Muscle of leg (tissue), 11 donors: Measurements from ENCODE around the gene RNLS. TPM values are rescaled to one million over a fixed set of nuclear protein-coding genes. Genes with fewer than 3 reads are reported as not detected.

Source experiments
- DNase-seq: peaks from one replicate; pipeline ENCODE4 v3.0.0; 2013
- H3K27ac ChIP-seq: one replicate; pipeline ENCODE4 v1.5.1; 2013; ENCODE audit warnings: mild to moderate bottlenecking, low read length, control low read depth
- H3K27me3 ChIP-seq: one replicate; pipeline ENCODE4 v1.6.1; 2013; ENCODE audit warnings: low read length; ENCODE audit not compliant: control insufficient read depth, insufficient read depth
- H3K36me3 ChIP-seq: one replicate; pipeline ENCODE4 v1.6.1; 2013; ENCODE audit warnings: low read length; ENCODE audit not compliant: control insufficient read depth, insufficient read depth
- H3K4me1 ChIP-seq: one replicate; pipeline ENCODE4 v1.6.1; 2013; ENCODE audit warnings: low read length; ENCODE audit not compliant: control insufficient read depth, insufficient read depth
- H3K4me3 ChIP-seq: one replicate; pipeline ENCODE4 v1.5.1; 2013; ENCODE audit warnings: low read length, control low read depth
- H3K9me3 ChIP-seq: replicated peaks from 2 replicates; pipeline ENCODE4 v1.6.1; 2013; ENCODE audit warnings: low read depth, low read length; ENCODE audit not compliant: control insufficient read depth
- WGBS: methylation state at CpG from one replicate; pipeline ENCODE4 v1.1.5; 2013; ENCODE audit warnings: missing lambda C conversion rate; ENCODE audit not compliant: insufficient coverage; 5-methylcytosine and 5-hydroxymethylcytosine counted together
- polyA plus RNA-seq, 8 donors: library from polyadenylated mRNA; unstranded; fragments of 120-200 nt; gene quantifications; one replicate each; pipeline versions ENCODE4 v1.2.1 to v1.2.3, GENCODE V29; 2013; ENCODE audit warnings: inconsistent platforms in 1 of 8, low replicate concordance in 1 of 8; ENCODE audit not compliant: insufficient read length in 8 of 8, insufficient read depth in 1 of 8
- total RNA-seq: library from RNA; stranded (reverse); fragments of 120-200 nt; gene quantifications from one replicate; pipeline ENCODE4 v1.2.4, GENCODE V29; 2013

The RNLS gene
- total and polyA plus RNA-seq, 9 donors: 2.0 to 4.5 (median 3.5) TPM

GRCh38 chr10:88537322-88537721 lies 45.8 kb downstream of the RNLS start:
- no peak overlapping the region for H3K27ac ChIP-seq

GRCh38 chr10:88536437-88536836 lies 46.7 kb downstream of the RNLS start:
- H3K36me3 ChIP-seq: no peaks in the 10 kb centered on the region
- H3K27me3 ChIP-seq: no peaks in the 10 kb centered on the region
- H3K4me1 ChIP-seq: no peaks in the 10 kb centered on the region
- no peaks in the 10 kb centered on the region for H3K9me3 ChIP-seq
- H3K27ac ChIP-seq: no peak overlapping the region
- whole genome bisulfite sequencing: 86% methylated on average over 4 of the region's 4 CpGs
- DNase-seq: no peak
- H3K4me3 ChIP-seq: no peak overlapping the region

More at GRCh38 chr10:88537322-88537721, 45.8 kb downstream of the RNLS start:
- Histone ChIP-seq H3K9me3 (no peaks in the 10 kb centered on the region), H3K4me3 (no peak overlapping the region), H3K36me3 (no peaks in the 10 kb centered on the region), H3K4me1 (no peaks in the 10 kb centered on the region), H3K27me3 (no peaks in the 10 kb centered on the region)
- no CpG with 5 or more reads among the region's 2 CpGs for WGBS
- DNase-seq: no peak

DNA sequence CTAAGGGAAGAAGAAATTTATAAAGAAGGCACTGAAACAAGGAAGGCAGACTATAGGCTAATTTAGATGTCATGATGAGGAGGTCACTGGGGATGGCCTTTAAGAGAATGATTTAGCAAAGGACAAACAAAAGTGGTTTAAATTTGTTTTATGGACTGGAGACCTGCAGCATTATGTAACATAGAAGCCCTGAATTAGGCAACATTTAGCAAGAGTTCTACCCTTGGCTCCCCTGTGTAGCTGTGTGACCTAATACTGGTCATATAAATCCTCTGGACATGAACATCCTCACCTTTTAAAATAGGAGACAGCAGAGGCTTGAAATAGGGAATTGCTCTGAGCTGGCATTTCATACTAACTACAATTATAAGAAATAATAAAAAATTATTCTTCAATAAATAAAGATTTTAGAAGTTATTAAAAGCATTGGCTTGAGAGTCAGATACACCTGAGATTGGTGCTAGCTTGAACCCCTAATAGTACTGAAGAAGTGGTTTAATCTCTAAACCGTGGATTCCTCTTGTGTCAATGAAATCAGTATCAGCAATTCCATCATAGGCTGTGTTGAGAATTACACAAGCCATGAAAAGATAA lies 48.9 kb downstream of the RNLS start:
- Histone ChIP-seq H3K27me3 (no peaks in the 10 kb centered on the region), H3K9me3 (no peaks in the 10 kb centered on the region), H3K27ac (no peak overlapping the region), H3K4me3 (no peak overlapping the region), H3K4me1 (no peaks in the 10 kb centered on the region), H3K36me3 (no peaks in the 10 kb centered on the region)
- no peak for DNase-seq
- WGBS: no CpG with 5 or more reads among the region's 1 CpG

DNA sequence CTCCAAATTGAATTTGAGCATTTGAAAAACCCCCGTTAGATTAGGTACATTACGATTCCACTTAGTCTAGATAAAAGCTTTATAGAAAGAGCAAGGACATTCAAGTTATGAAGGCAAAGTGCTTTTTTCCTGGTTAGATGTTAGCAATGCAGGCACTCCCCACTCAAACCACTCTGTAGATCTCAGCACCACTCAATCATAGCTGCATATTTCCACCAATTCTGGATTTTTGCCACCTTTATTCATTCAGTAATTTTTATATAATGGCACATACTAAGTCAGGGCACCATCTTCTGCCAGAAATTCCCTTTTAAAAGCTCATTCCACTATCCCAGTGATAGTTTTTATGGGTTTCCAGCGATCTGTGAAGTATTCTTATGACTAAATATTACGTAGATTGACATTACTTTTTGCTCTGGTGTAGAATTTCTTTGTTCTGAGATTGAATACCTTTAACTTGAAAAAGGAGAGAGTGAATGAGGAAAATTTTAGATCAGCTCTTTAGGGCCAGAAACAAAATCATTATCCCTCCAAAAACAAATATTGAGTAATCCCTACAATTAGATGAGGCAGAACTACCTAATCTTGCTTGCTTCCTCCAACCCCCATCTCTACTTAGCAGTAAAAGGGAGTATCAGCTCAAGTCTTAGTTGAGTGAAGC lies 51.6 kb downstream of the RNLS start:
- Histone ChIP-seq H3K27me3 (no peaks in the 10 kb centered on the region), H3K27ac (no peak overlapping the region), H3K4me3 (no peak overlapping the region), H3K9me3 (no peaks in the 10 kb centered on the region), H3K4me1 (no peaks in the 10 kb centered on the region), H3K36me3 (no peaks in the 10 kb centered on the region)
- no CpG with 5 or more reads among the region's 4 CpGs for WGBS
- no peak for DNase-seq

GRCh38 chr10:88530629-88531391 lies 52.3 kb downstream of the RNLS start:
- Histone ChIP-seq H3K27ac (no peak overlapping the region), H3K4me1 (no peaks in the 10 kb centered on the region)
- no CpG with 5 or more reads among the region's 3 CpGs for WGBS

DNA sequence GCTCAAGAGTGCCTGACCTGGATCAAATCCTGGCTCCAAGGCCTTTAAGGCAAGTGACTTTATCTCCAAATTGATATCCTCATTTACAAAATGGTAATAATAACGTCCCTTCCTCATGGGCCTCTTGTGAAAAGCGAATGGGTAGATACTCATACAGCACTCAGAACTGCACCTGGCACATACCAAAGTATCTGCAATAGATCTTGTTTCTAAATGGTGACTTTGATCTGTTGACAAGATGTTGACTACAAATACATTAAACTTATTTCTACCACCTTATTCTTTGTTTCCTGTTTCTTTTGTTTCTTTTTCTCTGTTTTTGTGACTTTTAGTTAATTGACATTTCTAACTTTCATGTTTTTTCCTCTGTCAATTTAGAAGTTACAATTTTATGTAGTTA lies 53.0 kb downstream of the RNLS start:
- WGBS: no CpG with 5 or more reads among the region's 2 CpGs
- DNase-seq: no peak
- no peaks in the 10 kb centered on the region for H3K27me3 ChIP-seq
- no peaks in the 10 kb centered on the region for H3K36me3 ChIP-seq
- H3K27ac ChIP-seq: no peak overlapping the region
- no peaks in the 10 kb centered on the region for H3K4me1 ChIP-seq
- H3K9me3 ChIP-seq: no peaks in the 10 kb centered on the region
- no peak overlapping the region for H3K4me3 ChIP-seq

More at GRCh38 chr10:88530629-88531391, 52.3 kb downstream of the RNLS start:
- Histone ChIP-seq H3K4me3 (no peak overlapping the region), H3K36me3 (no peaks in the 10 kb centered on the region), H3K27me3 (no peaks in the 10 kb centered on the region), H3K9me3 (no peaks in the 10 kb centered on the region)
- DNase-seq: no peak

DNA sequence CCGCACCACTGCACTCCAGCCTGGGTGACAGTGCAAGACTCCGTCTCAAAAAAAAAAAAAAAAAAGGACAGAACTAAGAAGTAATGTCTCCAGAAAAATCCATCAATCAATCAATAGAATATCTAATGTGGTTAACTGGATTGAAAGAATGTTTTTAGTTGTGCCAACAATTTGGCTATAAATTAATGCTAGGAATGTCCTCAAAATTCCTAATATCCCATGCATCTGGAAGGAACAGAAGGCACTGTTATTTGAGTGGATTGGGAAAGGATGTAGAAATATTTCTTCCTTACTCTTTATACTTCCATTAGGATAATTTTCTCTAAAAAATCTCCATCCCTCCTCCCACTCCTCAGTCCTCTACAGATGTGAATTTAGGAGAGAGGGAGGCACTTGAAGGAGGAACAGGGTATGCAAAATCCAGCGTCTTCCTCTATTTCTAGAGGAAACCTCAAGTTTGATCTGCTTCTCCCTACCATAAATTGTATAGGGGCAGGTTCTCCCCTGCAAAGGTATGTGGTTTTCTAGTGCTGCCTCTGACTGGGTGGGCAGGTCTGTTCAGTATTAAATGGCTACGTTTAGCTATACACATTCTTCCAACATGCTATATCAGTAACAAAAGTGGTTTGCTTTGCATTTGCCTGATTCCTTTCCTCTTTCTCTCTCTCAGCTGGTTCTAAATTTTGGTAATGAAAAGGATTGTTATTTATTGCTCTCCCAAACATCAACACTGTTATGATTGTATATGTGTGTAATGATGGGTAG lies 54.1 kb downstream of the RNLS start:
- H3K27me3 ChIP-seq: no peaks in the 10 kb centered on the region
- no peaks in the 10 kb centered on the region for H3K9me3 ChIP-seq
- no peaks in the 10 kb centered on the region for H3K36me3 ChIP-seq
- H3K4me3 ChIP-seq: no peak overlapping the region
- no CpG with 5 or more reads among the region's 4 CpGs for WGBS
- DNase-seq: no peak
- H3K27ac ChIP-seq: no peak overlapping the region
- H3K4me1 ChIP-seq: no peaks in the 10 kb centered on the region

DNA sequence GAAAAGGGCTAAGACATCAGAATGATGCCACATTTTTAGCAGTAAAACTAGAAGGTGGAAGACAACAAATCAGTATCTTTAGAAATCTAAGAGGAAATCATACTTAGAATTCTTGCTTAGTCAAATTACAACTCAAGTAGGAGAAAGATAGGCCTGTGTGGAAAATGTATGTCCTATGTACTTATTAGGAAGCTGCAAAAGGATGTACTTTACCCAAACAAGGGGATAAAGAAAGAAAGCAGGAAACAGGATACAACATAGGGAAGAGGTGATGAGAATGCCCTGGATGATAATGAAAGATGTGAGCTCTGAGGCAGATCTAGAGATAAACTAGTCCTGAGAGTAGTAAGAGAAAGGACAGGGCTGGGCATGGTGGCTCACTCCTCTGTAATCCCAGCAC lies 54.9 kb downstream of the RNLS start:
- Histone ChIP-seq H3K36me3 (no peaks in the 10 kb centered on the region), H3K4me1 (no peaks in the 10 kb centered on the region), H3K4me3 (no peak overlapping the region), H3K27ac (no peak overlapping the region), H3K9me3 (no peaks in the 10 kb centered on the region), H3K27me3 (no peaks in the 10 kb centered on the region)
- DNase-seq: no peak

DNA sequence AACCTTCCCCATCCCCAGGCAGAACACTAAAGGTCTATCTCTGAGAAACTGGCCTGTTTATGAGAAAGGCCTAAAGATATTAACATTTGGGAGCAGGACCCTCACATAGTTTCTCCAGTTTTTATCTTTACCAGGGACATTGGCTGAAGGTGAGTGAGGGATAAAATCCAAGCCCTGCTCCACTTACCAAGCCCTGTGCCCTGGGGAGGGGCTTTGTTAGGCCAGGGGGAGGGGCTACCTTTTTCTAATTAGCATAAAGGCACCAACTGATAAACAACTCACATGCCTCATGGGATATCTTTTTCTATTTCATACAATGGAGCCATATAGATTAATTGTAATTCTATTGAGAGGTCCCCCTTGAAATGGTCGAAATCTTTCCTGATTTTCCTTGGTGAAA lies 55.9 kb downstream of the RNLS start:
- no peaks in the 10 kb centered on the region for H3K4me1 ChIP-seq
- H3K36me3 ChIP-seq: no peaks in the 10 kb centered on the region
- no peak for DNase-seq
- WGBS: no CpG with 5 or more reads among the region's 1 CpG
- no peaks in the 10 kb centered on the region for H3K9me3 ChIP-seq
- H3K27ac ChIP-seq: no peak overlapping the region
- no peak overlapping the region for H3K4me3 ChIP-seq
- H3K27me3 ChIP-seq: no peaks in the 10 kb centered on the region
